ENCODE results near the gene LUC7L.
A peak's percentile ranks its signal among the peaks of the same experiment; 100 is the strongest.
"Not testable (repeated sequence)": the region's sequence is repeated elsewhere in the genome, so short reads cannot be mapped to it uniquely, and the experiment has no call there.

LUC7L gene

DNA sequence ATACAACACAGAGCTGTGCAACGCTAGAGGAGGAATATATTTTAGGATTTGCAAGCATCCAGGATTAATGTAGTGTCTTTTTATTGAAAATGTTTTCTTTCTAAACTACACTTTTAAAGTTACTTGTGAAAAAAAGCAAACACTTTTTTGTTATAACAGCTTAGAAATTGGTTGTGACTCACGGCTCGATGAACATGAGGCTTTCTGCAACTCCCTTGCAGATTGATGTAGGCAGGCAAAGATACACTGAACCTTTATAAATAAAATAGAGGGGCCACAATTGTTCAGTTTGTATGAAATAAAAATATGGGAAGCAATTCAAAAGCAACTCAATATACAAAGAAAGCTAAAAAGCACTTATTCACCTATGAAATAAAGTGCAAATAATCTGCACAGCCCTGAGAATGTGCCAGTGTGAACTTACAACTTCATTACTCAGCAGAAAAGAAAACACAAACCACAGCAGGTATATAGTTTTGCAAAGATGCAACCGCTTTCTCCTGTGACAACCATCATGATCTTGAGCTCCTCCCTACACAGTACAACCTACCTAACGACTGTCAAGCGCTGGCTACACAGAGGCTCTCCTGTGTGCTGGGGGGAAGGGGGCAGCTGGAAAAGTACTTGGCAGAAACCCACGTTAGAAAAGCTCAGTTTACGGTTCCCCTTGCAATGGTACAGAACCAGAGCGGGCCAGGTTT is 948 bp downstream of the LUC7L start:
- DNase-seq: peak in 1 of 2 experiments; percentile 37

DNA sequence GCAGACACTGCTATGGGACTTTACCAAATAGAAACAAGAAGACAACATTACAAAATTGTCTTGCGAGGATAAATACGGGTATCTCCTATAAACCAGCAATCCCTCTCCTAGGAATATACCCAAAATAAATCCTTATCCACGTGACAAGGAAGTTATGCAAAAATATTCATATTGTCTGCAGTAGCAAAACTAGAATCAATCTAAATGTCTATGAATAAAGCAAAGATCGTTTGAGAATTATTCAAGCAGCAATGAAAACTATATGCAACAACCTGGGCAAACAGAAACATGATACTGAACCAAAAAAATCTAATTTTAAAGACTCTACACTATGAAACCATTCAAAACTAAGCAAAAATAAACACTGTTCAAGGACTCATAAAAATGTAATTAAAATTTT is 9.2 kb downstream of the LUC7L start:
- DNase-seq: no peak

DNA sequence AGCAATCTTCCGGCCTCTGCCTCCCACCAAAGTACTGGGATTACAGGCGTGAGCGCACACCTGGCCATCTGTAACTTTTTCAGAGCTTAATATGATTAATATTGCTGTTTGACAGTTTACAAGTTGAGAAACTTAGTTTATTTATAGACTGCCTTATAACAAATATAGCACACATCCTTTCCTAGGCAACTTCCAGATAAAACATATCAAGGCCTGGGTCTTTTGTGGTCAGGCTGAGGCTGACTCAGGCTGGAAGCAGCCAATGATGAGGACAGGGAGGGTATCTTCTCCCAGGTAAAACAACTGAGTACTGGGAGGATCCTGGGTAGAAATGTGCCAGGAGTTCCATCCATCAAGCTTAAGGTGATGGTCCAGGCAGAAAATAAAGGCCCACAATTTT is 16.2 kb downstream of the LUC7L start:
- DNase-seq: no peak

DNA sequence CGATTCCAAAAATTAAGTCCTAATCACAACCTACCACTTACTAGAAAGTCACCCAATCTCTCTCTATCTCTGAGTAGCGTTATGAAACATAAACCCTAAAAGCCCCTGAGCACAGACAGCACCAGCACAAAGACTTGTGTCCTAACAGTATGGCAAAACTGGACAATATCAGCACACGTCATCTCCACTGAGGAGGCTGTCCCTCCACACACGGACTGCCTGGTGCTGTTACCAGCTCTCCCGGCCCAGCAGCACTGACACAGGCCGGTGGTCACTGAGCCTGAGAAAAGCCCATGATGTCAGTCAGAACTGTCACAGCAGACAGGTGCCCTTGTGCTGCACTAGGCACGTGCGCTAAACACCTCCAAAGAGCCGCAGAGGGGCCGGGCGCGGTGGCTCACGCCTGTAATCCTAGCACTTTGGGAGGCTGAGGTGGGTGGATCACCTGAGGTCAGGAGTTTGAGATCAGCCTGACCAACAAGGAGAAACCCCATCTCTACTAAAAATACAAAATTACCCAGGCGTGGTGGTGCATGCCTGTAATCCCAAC is 17.5 kb downstream of the LUC7L start:
- DNase-seq: not testable (repeated sequence)

DNA sequence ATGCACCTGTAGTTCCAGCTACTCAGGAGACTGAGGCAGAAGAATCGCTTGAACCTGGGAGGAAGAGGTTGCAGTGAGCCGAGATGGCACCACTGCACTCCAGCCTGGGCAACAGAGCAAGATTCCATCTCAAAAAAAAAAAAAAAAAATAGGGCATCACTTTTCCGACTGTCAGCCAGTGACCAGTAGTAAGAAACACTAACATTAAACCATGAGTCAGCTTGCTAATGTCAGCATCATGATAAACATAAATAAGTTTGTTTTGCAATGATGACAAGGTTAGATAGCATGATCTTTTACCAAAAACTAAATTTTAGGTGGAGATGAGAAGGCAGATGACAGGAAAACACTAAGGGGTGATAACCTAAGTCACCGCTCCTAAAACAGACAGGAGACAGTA is 19.9 kb downstream of the LUC7L start:
- not testable (repeated sequence) for DNase-seq

DNA sequence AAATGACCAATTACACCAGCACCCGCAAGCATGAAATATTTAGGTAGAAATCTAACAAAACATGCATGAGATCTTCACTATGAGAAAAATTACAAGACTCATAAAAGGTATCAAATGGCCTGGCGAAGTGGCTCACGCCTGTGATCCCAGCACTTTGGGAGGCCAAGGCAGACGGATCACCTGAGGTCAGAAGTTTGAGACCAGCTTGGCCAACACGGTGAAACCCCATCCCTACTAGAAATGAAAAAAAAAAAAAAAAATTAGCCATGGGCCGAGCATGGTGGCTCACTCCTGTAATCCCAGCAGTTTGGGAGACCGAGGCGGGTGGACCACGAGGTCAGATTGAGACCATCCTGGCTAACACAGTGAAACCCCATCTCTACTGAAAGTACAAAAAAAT is 25.2 kb downstream of the LUC7L start:
- DNase-seq: not testable (repeated sequence)

DNA sequence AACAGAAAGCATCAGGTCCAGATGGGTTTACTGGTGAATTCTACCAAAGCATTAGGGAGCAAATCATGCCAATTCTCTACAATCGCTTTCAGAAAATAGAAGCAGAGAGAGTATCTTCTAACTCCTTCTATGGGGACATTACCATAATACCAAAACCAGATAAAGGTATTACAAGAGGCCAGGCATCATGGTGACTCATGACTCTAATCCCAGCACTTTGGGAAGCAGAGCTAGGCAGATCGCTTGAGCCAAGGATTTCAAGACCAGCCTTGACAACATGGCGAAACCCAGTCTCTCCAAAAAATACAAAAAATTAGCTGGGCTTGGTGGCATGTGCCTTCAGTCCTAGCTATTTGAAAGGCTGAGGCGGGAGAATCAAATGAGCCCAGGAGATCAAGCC is 26.0 kb downstream of the LUC7L start:
- DNase-seq: no peak

DNA sequence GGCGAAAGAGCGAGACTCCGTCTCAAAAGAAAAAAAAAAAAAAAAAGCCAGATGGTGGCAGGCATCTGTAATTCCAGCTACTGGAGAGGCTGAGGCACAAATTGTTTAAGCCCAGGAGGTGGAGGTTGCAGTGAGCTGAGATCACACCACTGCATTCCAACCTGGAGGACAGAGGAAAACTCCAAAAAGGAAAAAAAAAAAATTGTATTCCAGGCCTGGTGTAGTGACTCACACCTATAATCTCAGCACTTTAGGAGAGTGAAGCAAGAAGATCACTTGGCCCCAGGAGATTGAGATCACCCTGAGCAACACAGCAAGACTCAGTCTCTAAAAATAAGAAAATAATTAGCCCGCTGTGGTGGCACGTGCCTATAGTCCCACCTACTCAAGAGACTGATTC is 28.9 kb downstream of the LUC7L start:
- DNase-seq: no peak

DNA sequence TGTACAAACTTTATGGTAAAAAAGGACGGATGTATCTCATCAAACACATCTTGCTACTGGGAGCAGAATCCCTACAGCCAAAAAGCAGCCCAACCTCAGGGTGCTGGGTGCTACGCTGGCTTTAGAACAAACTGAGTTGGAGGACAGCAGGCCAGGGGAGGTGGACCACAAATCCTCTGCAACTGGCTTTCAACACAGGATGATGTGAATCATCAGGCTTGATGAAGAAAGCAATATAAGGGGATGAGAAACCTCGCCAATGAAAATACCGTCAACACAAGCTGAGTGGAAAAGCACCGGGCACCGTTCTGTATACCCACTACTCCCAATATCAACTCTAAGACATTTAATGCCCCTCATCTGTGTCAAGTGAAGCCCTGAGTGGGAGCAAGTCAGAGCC is 34.7 kb downstream of the LUC7L start:
- DNase-seq: no peak

DNA sequence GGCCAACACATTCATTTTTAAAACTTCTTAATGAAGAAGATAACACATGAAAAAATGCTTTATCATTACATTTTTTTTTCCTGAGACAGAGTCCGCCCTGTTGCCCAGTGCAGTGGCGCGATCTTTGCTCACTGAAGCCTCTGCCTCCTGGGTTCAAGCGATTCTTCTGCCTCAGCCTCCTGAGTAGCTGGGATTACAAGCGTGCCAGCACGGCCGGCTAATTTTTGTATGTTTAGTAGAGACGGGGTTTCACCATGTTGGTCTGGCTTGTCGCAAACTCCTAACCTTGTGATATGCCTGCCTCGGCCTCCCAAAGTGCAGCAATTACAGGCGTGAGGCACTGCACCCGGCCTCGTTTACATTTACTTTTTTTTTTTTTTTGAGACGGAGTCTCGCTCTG is 35.8 kb downstream of the LUC7L start:
- no peak for DNase-seq

DNA sequence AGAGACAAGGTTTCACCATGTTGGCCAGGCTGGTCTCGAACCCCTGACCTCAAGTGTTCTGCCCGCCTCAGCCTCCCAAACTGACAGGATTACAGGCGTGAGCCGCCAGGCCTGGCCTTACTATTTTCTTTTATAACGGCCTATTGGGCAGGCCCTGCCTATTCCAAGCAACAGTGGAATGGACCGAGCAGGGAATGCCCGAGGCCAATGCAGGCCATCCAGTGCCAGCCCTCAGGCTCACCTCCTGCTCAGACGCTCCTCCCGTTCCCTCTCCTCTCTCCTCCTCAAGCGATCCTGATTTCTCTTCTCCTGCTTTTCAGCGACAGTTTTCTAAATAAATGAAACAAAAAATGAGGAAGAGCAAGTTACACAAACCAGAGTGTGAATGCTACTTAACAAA is 36.6 kb downstream of the LUC7L start:
- DNase-seq: no peak

DNA sequence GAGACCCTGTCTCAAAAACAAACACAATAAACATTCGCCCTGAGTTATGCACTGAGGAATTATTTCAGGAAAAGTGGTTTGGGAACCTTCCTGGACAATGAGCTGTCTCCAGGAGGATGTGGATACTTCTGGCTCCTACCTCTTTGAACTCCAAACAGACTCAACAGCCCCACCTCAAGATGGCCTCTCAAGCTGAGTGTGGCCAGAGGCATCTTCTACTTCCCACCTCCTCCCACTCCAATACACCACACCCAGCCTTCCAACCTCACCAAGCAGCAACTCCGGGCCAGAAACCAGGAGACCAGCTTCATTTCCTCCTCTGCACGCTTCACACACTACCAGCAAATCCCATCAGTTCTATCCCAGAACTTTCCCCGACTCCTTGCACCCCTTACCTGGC is 37.4 kb downstream of the LUC7L start:
- no peak for DNase-seq

DNA sequence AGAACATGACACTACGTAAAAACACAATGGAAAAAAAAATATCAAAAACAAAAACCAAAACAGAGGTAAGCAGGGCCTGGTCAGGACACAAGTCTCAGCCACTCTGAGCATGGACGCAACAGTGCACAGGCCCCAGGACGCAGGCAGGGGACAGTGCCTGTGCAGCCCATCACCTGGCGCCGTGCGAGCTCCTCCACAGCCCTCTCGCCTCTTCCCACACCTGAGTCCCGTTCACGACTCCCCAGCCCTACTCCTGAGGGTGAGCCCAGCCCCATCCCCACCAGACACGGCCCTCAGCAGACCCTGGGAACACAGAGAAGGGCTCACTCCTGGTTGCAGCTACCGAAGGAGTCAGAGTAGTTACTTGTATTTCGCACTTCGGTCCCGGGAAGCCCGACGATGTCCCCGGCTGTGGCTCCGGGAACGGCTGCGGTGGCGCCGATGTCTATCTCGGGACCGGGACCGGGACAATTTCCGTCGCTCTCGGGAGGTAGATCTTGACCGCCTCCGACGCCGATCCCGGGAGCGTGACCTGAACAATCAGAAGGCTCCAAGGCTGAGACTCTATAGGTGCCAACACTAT is 39.6 kb downstream of the LUC7L start:
- no peak for DNase-seq

DNA sequence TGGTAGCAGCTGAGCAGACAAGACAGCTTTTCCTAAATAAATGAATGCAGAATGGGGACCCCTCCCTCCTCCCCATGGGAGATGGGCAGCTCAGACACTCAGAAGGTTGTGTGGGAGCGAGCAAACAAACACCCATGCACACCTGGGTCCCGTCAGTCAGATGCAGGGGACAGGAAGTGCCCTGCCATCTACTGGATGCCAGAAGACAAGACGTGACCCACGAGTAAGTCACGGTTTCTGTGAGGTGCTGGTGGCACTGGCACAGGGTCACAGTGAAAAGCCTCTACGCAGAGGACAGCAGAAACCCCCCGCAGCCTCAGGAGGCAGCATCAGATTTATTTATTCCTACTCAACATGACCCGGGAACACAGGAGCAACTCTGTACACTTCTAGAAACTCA is 40.6 kb downstream of the LUC7L start:
- DNase-seq: no peak

DNA sequence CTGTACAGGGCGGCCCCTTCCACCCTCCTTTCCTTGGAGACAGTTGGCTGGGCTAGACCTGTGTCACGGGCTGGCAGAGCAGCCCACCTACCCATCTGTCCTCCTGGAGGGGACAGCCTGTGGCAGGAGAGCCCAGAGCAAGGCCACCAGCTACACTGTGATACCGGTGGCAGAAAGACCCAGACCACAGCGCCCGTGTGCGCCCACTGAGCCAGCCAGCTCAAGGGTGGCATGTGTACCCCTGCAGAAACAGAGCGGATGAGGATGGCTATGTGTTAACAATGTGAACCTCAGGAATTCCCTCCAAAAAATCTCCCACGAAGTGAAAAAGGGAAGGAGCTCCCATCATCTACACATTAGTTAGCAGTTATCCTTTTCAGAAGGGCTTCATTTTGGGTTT is 41.9 kb downstream of the LUC7L start:
- DNase-seq: no peak

DNA sequence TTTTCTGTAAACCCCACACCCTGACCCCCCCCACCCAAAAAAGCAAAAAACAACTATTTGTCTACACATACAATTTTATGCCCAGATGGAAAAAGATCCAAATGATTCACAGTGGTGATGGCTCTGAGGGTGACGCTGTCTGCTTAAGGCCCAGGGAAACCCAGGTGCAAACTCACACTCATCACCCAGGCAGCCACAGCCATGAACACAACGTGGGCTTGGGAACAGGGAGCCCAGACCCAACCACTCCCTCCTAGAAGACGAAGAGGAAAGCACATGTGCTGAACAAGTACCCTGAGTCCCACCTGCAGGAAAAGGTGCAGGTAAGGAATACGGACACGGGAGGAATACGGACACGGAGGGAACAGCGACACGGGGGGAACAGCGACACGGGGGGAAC is 43.6 kb downstream of the LUC7L start:
- no peak for DNase-seq

DNA sequence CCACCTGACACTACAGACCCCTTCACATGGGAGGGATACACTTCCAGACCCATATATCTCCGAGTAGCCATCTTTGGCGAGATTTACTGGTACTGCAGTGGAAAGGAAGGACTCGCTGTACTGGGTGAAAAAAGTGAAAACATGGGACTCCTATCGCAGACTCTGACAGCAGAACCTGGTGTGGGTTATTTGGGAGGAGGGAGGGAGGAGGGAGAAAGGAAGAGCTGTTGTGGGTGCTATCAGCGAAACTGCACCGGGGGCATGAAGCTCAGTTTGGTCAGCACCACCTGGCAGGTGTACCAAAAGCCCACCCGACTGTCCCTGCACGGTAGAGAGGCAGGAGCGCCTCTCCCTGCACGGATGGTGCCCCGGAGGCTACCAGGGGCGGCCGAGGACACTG is 44.0 kb downstream of the LUC7L start:
- DNase-seq: no peak

DNA sequence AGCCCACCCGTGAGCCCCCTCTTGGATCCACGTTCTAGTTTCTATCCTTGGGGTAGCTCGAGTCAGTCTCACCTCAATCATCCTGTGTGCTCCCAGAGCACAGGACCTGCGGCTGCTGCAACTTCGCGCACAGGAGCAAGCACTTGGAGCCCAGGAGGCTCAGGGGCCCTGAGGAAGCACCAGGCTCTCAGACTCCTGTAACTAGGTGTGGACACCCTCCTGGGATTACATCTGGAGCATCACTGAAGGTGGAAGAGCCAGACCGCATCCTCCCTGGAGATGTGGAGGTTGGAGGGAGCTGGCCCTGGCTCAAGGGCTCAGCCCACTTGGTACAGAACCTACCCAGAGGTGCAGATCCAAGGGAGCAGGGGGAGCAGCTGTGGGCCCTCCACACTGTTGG is 46.2 kb downstream of the LUC7L start:
- no peak for DNase-seq

DNA sequence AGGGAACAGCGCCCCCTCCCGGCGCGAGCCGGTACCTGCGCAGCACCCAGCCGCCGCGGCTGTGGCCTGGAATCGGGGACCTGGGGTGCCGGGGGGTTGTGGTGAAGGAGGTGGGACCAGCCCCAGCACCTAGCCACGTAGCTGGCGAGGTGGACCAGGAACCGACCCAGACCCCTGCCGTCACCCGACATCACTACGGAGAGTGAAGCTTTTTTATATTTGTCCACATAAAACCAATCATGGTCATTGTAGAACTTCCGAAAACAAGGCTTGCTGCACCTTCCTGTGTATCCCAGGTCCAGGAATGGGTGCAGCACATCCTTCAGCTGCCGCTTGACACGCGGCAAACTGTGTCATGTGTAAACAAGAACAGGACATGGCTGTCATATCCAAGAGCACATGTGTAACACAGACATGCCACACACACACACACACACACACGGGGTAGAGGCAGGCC is 47.7 kb downstream of the LUC7L start:
- no peak for DNase-seq

DNA sequence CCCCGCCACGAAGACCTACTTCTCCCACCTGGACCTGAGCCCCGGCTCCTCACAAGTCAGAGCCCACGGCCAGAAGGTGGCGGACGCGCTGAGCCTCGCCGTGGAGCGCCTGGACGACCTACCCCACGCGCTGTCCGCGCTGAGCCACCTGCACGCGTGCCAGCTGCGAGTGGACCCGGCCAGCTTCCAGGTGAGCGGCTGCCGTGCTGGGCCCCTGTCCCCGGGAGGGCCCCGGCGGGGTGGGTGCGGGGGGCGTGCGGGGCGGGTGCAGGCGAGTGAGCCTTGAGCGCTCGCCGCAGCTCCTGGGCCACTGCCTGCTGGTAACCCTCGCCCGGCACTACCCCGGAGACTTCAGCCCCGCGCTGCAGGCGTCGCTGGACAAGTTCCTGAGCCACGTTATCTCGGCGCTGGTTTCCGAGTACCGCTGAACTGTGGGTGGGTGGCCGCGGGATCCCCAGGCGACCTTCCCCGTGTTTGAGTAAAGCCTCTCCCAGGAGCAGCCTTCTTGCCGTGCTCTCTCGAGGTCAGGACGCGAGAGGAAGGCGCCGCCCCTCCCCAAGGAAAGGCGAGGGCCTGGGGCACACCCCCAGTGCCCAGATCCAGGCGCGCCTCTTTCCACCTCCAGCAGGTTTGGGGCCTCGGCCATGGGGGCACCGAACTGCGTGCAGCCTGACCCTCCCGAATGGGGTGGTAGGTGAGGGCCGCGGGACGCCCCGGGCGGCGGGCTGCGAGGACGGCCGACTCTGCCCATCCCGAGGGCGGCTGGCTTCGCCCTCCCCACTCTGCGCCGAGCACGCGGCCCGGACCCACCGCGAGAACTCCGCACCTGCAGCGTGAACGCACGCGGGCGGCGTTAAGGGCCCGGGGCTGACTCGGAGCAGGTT is 48.3 kb downstream of the LUC7L start:
- peak; percentile 6 to 80 for DNase-seq

DNA sequence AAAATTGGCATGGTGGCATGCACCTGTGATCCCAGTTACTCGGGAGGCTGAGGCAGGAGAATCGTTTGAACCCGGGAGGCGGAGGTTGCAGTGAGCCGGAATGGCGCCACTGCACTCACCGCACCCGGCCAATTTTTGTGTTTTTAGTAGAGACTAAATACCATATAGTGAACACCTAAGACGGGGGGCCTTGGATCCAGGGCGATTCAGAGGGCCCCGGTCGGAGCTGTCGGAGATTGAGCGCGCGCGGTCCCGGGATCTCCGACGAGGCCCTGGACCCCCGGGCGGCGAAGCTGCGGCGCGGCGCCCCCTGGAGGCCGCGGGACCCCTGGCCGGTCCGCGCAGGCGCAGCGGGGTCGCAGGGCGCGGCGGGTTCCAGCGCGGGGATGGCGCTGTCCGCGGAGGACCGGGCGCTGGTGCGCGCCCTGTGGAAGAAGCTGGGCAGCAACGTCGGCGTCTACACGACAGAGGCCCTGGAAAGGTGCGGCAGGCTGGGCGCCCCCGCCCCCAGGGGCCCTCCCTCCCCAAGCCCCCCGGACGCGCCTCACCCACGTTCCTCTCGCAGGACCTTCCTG is 49.1 kb downstream of the LUC7L start, which contains the start of gene HBQ1:
TSS of gene HBQ1 (plus strand) at position 359 of the 575 bp plus-strand sequence. CDS start at position 387, 28 bp downstream.
- DNase-seq: peak in 1 of 2 experiments; percentile 66

DNA sequence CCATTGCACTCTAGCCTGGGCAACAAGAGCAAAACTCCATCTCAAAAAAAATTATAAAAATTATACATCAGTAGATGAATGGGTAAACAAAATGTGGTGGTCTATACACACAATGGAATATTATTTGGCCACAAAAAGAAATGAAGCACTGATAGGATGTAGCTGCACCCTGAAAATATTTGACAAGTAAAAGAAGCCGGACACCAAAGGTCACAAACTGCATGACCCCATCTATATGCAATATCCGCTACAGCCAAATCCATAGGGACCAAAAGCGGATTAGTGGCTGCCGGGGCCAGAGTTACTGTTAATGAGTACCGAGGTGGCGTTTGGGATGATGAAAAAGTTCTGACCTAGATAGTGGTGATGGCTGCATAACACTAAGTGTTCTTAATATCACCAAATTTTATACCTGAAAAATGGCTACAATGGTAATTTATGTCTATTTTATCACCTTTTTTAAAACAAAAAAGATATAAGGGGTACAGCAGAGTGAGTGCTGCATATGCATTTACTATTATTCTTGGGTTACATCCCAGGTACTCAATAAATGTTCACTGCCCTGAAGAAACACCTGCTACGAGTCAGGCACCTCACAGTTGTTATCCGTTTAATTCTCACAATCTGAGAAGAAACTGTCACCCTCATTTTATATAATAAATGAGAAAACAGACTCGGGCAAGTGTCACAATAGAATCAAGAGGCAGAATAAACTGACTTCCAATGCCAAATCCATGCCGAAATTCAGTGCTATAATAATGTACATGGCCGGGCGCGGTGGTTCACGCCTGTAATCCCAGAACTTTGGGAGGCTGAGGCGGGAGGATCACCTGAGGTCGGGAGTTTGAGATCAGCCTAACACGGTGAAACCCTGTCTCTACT is 49.8 kb downstream of the LUC7L start:
- no peak for DNase-seq
